K562 (cell line): ENCODE results near the gene GXYLT2. TPM values are rescaled to one million over a fixed set of nuclear protein-coding genes. Genes with fewer than 3 reads are reported as not detected.

Experiments used
- ARID1B ChIP-seq: fragments of 450-650 bp; IDR thresholded peaks from 2 replicates; pipeline ENCODE4 v1.6.1; 2016; ENCODE audit warnings: antibody characterized with exemption, mild to moderate bottlenecking, inconsistent platforms
- CC2D1A ChIP-seq: fragments of 450-650 bp; IDR thresholded peaks from 2 replicates; pipeline ENCODE4 v1.6.1; 2017; ENCODE audit warnings: mild to moderate bottlenecking
- CEBPB ChIP-seq: fragments of 450-650 bp; IDR thresholded peaks from 2 replicates; pipeline ENCODE4 v1.6.1; 2016; ENCODE audit warnings: missing genetic modification characterization, missing compliant biosample characterization
- CEBPG ChIP-seq, 3 experiments: fragments of 200-800 bp in 1 of 3; sonication (Bioruptor generic) in 1 of 3; sonication (generic) in 1 of 3; formaldehyde crosslinking in 1 of 3; IDR thresholded peaks in 2 of 3; conservative IDR thresholded peaks in 1 of 3; 2 replicates each; pipeline versions ENCODE4 v1.6.1 to v1.8.0; 2016 to 2022; ENCODE audit warnings: missing compliant biosample characterization in 2 of 3, missing genetic modification characterization in 2 of 3, mild to moderate bottlenecking in 1 of 3, missing genetic modification reagents in 1 of 3
- HDAC8 ChIP-seq: fragments of 450-650 bp; IDR thresholded peaks from 2 replicates; pipeline ENCODE4 v1.6.1; 2016; ENCODE audit warnings: mild to moderate bottlenecking, missing genetic modification characterization, moderate library complexity, missing compliant biosample characterization
- JUN ChIP-seq, 2 experiments: sonication (generic) in 1 of 2; formaldehyde crosslinking in 1 of 2; IDR thresholded peaks; 2 replicates each; pipeline versions ENCODE4 v1.6.1 to v1.8.0; 2012 to 2022; ENCODE audit warnings: borderline replicate concordance in 2 of 2, mild to moderate bottlenecking in 2 of 2, improper control_type of control experiment in 1 of 2, low read depth in 1 of 2, low read length in 1 of 2, missing genetic modification reagents in 1 of 2
- MEF2D ChIP-seq: conservative IDR thresholded peaks from 2 replicates; pipeline ENCODE4 v1.6.1; 2016; ENCODE audit warnings: low read depth, missing genetic modification characterization, missing compliant biosample characterization
- MEIS2 ChIP-seq: fragments of 450-650 bp; IDR thresholded peaks from 2 replicates; pipeline ENCODE4 v1.6.1; 2014; ENCODE audit warnings: mild to moderate bottlenecking; ENCODE audit not compliant: partially characterized antibody
- MYBL2 ChIP-seq, 2 experiments: fragments of 450-650 bp in 1 of 2; sonication (generic) in 1 of 2; formaldehyde crosslinking in 1 of 2; IDR thresholded peaks; 2 replicates each; pipeline versions ENCODE4 v1.6.1 to v1.8.1; 2017 to 2022; ENCODE audit warnings: borderline replicate concordance in 1 of 2, inconsistent platforms in 1 of 2, low read depth in 1 of 2, mild to moderate bottlenecking in 1 of 2, missing genetic modification reagents in 1 of 2, moderate library complexity in 1 of 2
- SMAD2 ChIP-seq: fragments of 150-350 bp; IDR thresholded peaks from 2 replicates; pipeline ENCODE4 v1.6.1; 2014; ENCODE audit warnings: low read depth, mild to moderate bottlenecking, low read length
- SRSF7 ChIP-seq: fragments of 200-400 bp; formaldehyde crosslinking; optimal IDR thresholded peaks from 2 replicates; pipeline ENCODE3; 2017; ENCODE audit warnings: mild to moderate bottlenecking, low read depth, low read length
- TBL1XR1 ChIP-seq, 2 experiments: IDR thresholded peaks; 2 replicates each; pipeline ENCODE4 v1.6.1; 2012; ENCODE audit warnings: improper control_type of control experiment in 2 of 2, low read length in 2 of 2, mild to moderate bottlenecking in 1 of 2
- ZEB2 ChIP-seq: fragments of 450-650 bp; IDR thresholded peaks from 2 replicates; pipeline ENCODE4 v1.6.1; 2016
- polyA plus RNA-seq, 8 experiments: library from polyadenylated mRNA; depleted of rRNA in 4 of 8; stranded (reverse) in 5 of 8; unstranded in 3 of 8; fragments of >200 nt; fragmentation: Nextera tagmentation in 2 of 8; fragmentation: Illumina TruSeq in 1 of 8; extraction: Ambion mirVana in 2 of 8; extraction: Trizol in 1 of 8; gene quantifications; 2 replicates each; pipeline versions ENCODE4 v1.2.1 to v1.2.3, GENCODE V29; 2011 to 2014; ENCODE audit warnings: inconsistent platforms in 1 of 8, missing spikeins in 1 of 8
- total RNA-seq, 7 experiments: library from RNA; depleted of rRNA in 6 of 7; stranded (reverse); fragments of >200 nt in 6 of 7; fragmentation: Illumina TruSeq in 2 of 7; extraction: Trizol in 2 of 7; gene quantifications; 2 replicates each; pipeline versions ENCODE4 v1.2.1 to v1.2.3, GENCODE V29; 2011 to 2021; ENCODE audit warnings: low replicate concordance in 1 of 7

GXYLT2 gene
- total and polyA plus RNA-seq, 9 of the 15 experiments (the other 6 are each of a cell fraction or from before 2014, with no cell fraction given): 0.71 to 6.0 (median 3.3) TPM

- TF ChIP-seq MYBL2 (IDR thresholded peaks at IDR 0.05; ENCODE audit: low read depth): no peak
- TF ChIP-seq MYBL2 (CRISPR knock-in tag; IDR thresholded peaks at IDR 0.05; ENCODE audit: borderline replicate concordance): no peak
- no peak for TF ChIP-seq HDAC8 (tag)
- no peak for TF ChIP-seq TBL1XR1 (IDR thresholded peaks at IDR 0.05; ENCODE audit: low read length in 2 of 2)
- peak; percentile 10 for TF ChIP-seq MEIS2
- TF ChIP-seq ARID1B: peak; percentile 62
- peak; percentile 95 for TF ChIP-seq CEBPB (tag)
- no peak for TF ChIP-seq SMAD2
- TF ChIP-seq SRSF7: no peak
- peak; percentile 69 for TF ChIP-seq CEBPG (CRISPR knock-in tag; IDR thresholded peaks at IDR 0.05)
- TF ChIP-seq CEBPG (tag; conservative IDR thresholded peaks at IDR 0.05 in 1 of 2, IDR thresholded peaks at IDR 0.05 in 1 of 2): peak; percentile 90 to 95
- TF ChIP-seq CC2D1A: no peak
- peak; percentile 15; the same call in 1 of the 2 replicates for TF ChIP-seq JUN (IDR thresholded peaks at IDR 0.05; ENCODE audit: borderline replicate concordance, low read depth, low read length)
- no peak for TF ChIP-seq JUN (CRISPR knock-in tag; IDR thresholded peaks at IDR 0.05; ENCODE audit: borderline replicate concordance)
- TF ChIP-seq ZEB2: peak; percentile 50; the same call in 1 of the 2 replicates
- peak; percentile 94 for TF ChIP-seq MEF2D
Measured at GRCh38 chr3:72953325-72953956, 65.6 kb downstream of the GXYLT2 start (continued).
